Bronchial epithelial cell (primary cell): ENCODE data around the gene IYD. TPM values are rescaled to one million over a fixed set of nuclear protein-coding genes. Genes with fewer than 3 reads are reported as not detected.

Source experiments
- DNase-seq: peaks from one replicate; pipeline ENCODE4 v3.0.0-alpha.2; 2010; ENCODE audit warnings: low read depth
- FAIRE-seq: peaks from 2 replicates; lab custom pipeline; 2011; peaks lifted over from hg19 to GRCh38; lab: Jason Lieb, UNC
- H3K27me3 ChIP-seq: 2 replicates; pipeline ENCODE4 v1.5.1; 2011; ENCODE audit warnings: low read length; ENCODE audit not compliant: control insufficient read depth, insufficient read depth
- H3K36me3 ChIP-seq: 2 replicates; pipeline ENCODE4 v1.5.1; 2011; ENCODE audit warnings: low read length; ENCODE audit not compliant: control insufficient read depth, insufficient read depth
- H3K4me3 ChIP-seq: 2 replicates; pipeline ENCODE4 v1.5.1; 2011; ENCODE audit warnings: mild to moderate bottlenecking, low read depth, low read length, control low read depth
- CTCF ChIP-seq: IDR thresholded peaks from 2 replicates; pipeline ENCODE4 v1.5.1; 2011; ENCODE audit warnings: mild to moderate bottlenecking, moderate library complexity, low read length, control low read depth, inconsistent platforms; ENCODE audit not compliant: insufficient read depth, severe bottlenecking
- total RNA-seq: library from RNA; depleted of rRNA; stranded (reverse); fragments of >200 nt; gene quantifications from 2 replicates; pipeline ENCODE4 v1.2.1, GENCODE V29; 2014

IYD gene
- not detected in 2 replicates for total RNA-seq

DNA sequence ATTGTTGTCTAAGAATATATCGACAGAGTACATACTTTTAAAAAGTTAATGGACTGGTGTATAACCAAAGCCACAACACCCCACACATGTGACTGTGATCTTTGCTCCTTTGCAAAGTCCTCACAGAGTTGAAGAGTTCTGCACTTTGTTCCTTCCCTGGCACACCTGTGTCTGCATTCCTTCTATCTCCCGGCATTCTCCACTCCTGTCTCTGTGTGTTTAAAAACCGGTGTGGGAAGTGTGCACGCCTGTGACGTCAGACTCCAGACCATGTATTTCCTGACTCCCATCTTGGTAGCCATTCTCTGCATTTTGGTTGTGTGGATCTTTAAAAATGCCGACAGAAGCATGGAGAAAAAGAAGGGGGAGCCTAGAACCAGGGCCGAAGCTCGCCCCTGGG is at the start of gene IYD:
IYD (plus strand) TSS at position 251 of the 400 bp plus-strand sequence; CDS start at position 271, 20 bp downstream.
- H3K36me3 ChIP-seq, result no peaks in the 10 kb centered on the region
- FAIRE-seq (no peak), DNase-seq (no peak)
- no peaks in the 10 kb centered on the region for H3K27me3 ChIP-seq
- H3K4me3 ChIP-seq, result no peak within 1 kb of the TSS
- no peak for TF ChIP-seq CTCF

DNA sequence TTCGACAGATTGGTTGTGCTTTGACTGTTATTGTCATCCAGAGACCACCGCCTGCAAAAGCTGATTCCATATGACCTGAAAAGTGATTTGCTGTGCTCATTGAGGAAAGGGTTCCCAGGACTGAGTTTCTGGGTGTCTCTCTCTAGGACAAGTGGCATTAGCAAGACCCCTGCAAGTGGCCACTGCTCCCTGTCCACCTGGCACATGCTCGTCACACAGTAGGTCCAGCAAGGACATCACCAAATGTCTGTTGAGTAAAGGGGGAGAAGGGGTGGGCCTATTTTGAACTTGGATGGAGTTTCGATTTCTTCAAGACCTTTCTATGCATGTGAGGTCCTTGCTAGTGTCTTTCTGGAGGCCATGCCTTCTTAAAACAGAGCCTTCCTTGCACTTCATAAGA is 48.9 kb upstream of the IYD start:
- FAIRE-seq (no peak), DNase-seq (no peak)
- TF ChIP-seq CTCF, result no peak
- Histone ChIP-seq H3K27me3 (no peaks in the 10 kb centered on the region), H3K4me3 (no peak overlapping the region), H3K36me3 (no peaks in the 10 kb centered on the region)

DNA sequence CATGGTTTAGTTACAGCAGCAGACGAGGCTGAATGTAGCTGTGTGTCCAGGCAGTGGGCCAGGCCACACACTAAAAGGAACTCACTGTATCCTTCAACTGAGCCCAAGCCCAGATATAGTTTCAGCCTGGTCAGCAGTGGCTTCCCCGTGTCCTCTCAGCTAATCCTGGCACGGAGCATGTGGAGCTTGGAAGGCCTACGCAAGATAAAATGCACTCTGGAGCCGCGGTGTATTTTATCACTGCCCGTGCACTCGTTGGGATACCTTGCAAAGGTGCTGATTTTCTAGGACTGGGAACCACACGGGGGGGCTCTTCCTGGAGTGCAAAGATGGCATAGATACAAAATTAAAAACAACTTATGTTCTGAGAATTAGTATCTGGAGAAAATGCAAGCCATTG is 48.4 kb upstream of the IYD start:
- Histone ChIP-seq H3K4me3 (no peak overlapping the region), H3K36me3 (no peaks in the 10 kb centered on the region), H3K27me3 (no peaks in the 10 kb centered on the region)
- no peak for DNase-seq
- no peak for TF ChIP-seq CTCF
- FAIRE-seq, result no peak

GRCh38 chr6:150322466-150322871 is 46.3 kb upstream of the IYD start:
- H3K4me3 ChIP-seq, result no peak overlapping the region
- DNase-seq (no peak), FAIRE-seq (no peak)
- no peaks in the 10 kb centered on the region for H3K36me3 ChIP-seq
- TF ChIP-seq CTCF, result no peak
- H3K27me3 ChIP-seq, result no peaks in the 10 kb centered on the region

DNA sequence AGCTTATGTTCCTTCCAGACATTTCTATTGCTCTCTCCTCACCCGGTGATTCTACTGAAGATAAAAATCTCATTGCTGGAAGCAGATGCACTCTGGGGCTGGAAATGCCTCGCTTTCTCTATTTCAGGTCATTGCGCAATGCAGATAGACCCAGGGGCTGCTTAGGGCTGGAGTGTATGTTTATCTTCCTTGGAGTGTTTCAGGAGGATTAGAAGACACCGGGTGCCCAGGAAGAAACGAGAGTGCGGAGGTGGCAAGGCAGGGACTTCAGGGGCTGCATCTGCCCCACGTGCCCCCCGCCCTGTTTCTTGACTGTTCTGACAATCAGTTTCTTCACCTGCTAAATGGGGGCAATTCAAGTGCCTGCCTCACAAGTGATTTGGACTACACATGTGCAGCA is 45.6 kb upstream of the IYD start:
- DNase-seq (no peak), FAIRE-seq (no peak)
- no peak for TF ChIP-seq CTCF
- H3K4me3 ChIP-seq, result no peak overlapping the region
- no peaks in the 10 kb centered on the region for H3K27me3 ChIP-seq
- no peaks in the 10 kb centered on the region for H3K36me3 ChIP-seq

GRCh38 chr6:150324044-150324443 is 44.8 kb upstream of the IYD start:
- H3K4me3 ChIP-seq, result no peak overlapping the region
- H3K36me3 ChIP-seq, result no peaks in the 10 kb centered on the region
- DNase-seq (no peak), FAIRE-seq (peak; percentile 18)
- TF ChIP-seq CTCF, result no peak
- H3K27me3 ChIP-seq, result no peaks in the 10 kb centered on the region
